Fibroblast of lung (primary cell): Measurements from ENCODE around the gene KICS2. TPM values are rescaled to one million over a fixed set of nuclear protein-coding genes. Genes with fewer than 3 reads are reported as not detected.

ENCODE experiments used
- DNase-seq, 2 donors: peaks; one replicate each; pipeline versions ENCODE4 v3.0.0 to v3.0.0-alpha.2; 2010; ENCODE audit warnings: low read depth in 2 of 2
- H2AFZ ChIP-seq: 2 replicates; pipeline ENCODE4 v1.5.1; 2012; ENCODE audit warnings: low read length, control low read depth, inconsistent platforms
- H3K27ac ChIP-seq: 2 replicates; pipeline ENCODE4 v1.5.1; 2011; ENCODE audit warnings: low read length, control low read depth; ENCODE audit not compliant: insufficient read depth
- H3K27me3 ChIP-seq: 2 replicates; pipeline ENCODE4 v1.5.1; 2011; ENCODE audit warnings: mild to moderate bottlenecking, low read length; ENCODE audit not compliant: control insufficient read depth, insufficient read depth
- H3K36me3 ChIP-seq: 2 replicates; pipeline ENCODE4 v1.5.1; 2011; ENCODE audit warnings: low read length; ENCODE audit not compliant: control insufficient read depth, insufficient read depth
- H3K4me1 ChIP-seq: 2 replicates; pipeline ENCODE4 v1.5.1; 2011; ENCODE audit warnings: low read length; ENCODE audit not compliant: control insufficient read depth, insufficient read depth; ENCODE audit errors: extremely low read depth
- H3K4me2 ChIP-seq: 2 replicates; pipeline ENCODE4 v1.5.1; 2011; ENCODE audit warnings: low read length, control low read depth; ENCODE audit not compliant: insufficient read depth; ENCODE audit errors: extremely low read depth
- H3K4me3 ChIP-seq, 4 experiments: fragments of 200-600 bp in 1 of 4; sonication (generic) in 1 of 4; replicated peaks in 1 of 4; 2 replicates each; pipeline ENCODE4 v1.5.1; 2011 to 2016; ENCODE audit warnings: low read length in 4 of 4, low read depth in 3 of 4, mild to moderate bottlenecking in 3 of 4, control low read depth in 2 of 4, inconsistent platforms in 1 of 4, mixed read lengths in 1 of 4; ENCODE audit not compliant: insufficient read depth in 1 of 4; ENCODE audit errors: control extremely low read depth in 1 of 4
- H3K79me2 ChIP-seq: 2 replicates; pipeline ENCODE4 v1.5.1; 2012; ENCODE audit warnings: mild to moderate bottlenecking, low read length, inconsistent platforms; ENCODE audit not compliant: control insufficient read depth, insufficient read depth
- H3K9ac ChIP-seq: 2 replicates; pipeline ENCODE4 v1.5.1; 2011; ENCODE audit warnings: mild to moderate bottlenecking, low read length, control low read depth; ENCODE audit not compliant: insufficient read depth
- H3K9me3 ChIP-seq: 2 replicates; pipeline ENCODE4 v1.5.1; 2012; ENCODE audit warnings: low read depth, low read length; ENCODE audit not compliant: control insufficient read depth, insufficient read depth
- H4K20me1 ChIP-seq: 2 replicates; pipeline ENCODE4 v1.5.1; 2011; ENCODE audit warnings: low read length; ENCODE audit not compliant: control insufficient read depth, insufficient read depth; ENCODE audit errors: extremely low read depth
- EZH2 ChIP-seq: IDR thresholded peaks from 2 replicates; pipeline ENCODE4 v1.5.1; 2012; ENCODE audit warnings: low read length, control low read depth, mild to moderate bottlenecking; ENCODE audit errors: missing control alignments
- polyA plus RNA-seq, 2 donors: library from polyadenylated mRNA; depleted of rRNA in 1 of 2; stranded (reverse) in 1 of 2; unstranded in 1 of 2; fragments of >200 nt; gene quantifications; 2 replicates each; pipeline ENCODE4 v1.2.1, GENCODE V29; 2011 to 2012; ENCODE audit warnings: missing spikeins in 1 of 2
- total RNA-seq: library from RNA; depleted of rRNA; stranded (reverse); fragments of >200 nt; gene quantifications from 2 replicates; pipeline ENCODE4 v1.2.1, GENCODE V29; 2014
- TF ChIP-seq, protein P1 (sequence below), 2 donors: IDR thresholded peaks in 1 of 2; conservative IDR thresholded peaks in 1 of 2; 1 replicate in 1 of 2; 2 replicates in 1 of 2; pipeline ENCODE4 v1.5.1; 2011 to 2012; ENCODE audit warnings: low read length in 2 of 2, control low read depth in 1 of 2, inconsistent platforms in 1 of 2, low read depth in 1 of 2, mild to moderate bottlenecking in 1 of 2

Gene KICS2
- total and polyA plus RNA-seq, 2 donors (not counting 1 experiment from before 2014, with no cell fraction given) = 3.2 to 9.7 TPM

DNA sequence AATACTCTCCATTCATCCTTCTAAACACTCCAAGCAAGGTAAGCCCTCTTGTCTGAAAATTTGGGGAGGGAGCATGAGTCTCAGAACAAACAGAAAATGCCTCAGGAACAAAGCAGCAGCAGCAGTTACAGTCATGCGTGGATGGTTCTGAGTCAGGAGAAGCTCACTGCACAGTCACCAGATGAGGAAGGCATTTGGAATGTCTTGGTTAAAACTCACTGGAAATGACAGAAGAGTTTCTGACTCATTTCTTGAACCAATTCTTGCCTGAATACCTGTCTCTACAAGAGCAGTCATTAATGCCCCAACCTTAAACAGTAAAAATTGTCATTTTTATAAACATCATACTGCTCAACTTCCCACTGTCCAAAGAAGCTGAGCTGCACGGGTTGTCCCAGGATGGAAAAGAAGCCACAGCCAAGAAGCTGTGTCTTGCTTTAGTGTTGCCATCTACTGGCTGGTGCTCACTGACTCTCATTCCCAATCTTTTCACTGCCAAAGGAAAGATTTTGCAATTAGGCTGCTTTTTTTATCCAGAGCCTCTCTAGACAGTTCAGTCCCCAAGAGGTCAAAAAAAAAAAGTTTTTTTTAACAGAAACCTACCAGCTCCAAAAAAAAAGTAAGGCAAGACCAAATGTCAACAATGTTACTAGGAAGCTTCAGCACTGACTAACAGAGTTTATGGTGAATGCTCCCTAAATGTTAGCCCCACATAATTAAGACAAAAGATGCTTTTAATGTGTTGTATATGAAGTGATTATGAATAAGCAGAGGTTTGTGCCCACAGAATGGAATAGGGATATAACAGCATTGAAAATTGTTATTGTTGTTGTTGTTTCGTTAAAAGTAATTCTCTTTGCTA is 40.4 kb downstream of the KICS2 start:
- Histone ChIP-seq H3K4me1 (peaks cover 38% of the 10 kb centered on the region), H3K27me3 (no peaks in the 10 kb centered on the region), H3K27ac (peak overlapping the region; percentile 90), H3K4me3 (peak overlapping the region in 2 of 4 experiments; percentile 15 to 21), H4K20me1 (no peaks in the 10 kb centered on the region), H3K79me2 (no peaks in the 10 kb centered on the region), H3K9me3 (no peaks in the 10 kb centered on the region), H3K4me2 (peak overlapping the region; percentile 83), H2AFZ (no peak overlapping the region), H3K36me3 (no peaks in the 10 kb centered on the region), H3K9ac (no peak overlapping the region)
- TF ChIP-seq, protein P1, sequence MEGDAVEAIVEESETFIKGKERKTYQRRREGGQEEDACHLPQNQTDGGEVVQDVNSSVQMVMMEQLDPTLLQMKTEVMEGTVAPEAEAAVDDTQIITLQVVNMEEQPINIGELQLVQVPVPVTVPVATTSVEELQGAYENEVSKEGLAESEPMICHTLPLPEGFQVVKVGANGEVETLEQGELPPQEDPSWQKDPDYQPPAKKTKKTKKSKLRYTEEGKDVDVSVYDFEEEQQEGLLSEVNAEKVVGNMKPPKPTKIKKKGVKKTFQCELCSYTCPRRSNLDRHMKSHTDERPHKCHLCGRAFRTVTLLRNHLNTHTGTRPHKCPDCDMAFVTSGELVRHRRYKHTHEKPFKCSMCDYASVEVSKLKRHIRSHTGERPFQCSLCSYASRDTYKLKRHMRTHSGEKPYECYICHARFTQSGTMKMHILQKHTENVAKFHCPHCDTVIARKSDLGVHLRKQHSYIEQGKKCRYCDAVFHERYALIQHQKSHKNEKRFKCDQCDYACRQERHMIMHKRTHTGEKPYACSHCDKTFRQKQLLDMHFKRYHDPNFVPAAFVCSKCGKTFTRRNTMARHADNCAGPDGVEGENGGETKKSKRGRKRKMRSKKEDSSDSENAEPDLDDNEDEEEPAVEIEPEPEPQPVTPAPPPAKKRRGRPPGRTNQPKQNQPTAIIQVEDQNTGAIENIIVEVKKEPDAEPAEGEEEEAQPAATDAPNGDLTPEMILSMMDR (conservative IDR thresholded peaks at IDR 0.05 in 1 of 2, IDR thresholded peaks at IDR 0.05 in 1 of 2; ENCODE audit: low read depth in 1 of 2, low read length in 2 of 2) = peak; percentile 62 to 77
- no peak for TF ChIP-seq EZH2
- peak; percentile 95 to 99 for DNase-seq

DNA sequence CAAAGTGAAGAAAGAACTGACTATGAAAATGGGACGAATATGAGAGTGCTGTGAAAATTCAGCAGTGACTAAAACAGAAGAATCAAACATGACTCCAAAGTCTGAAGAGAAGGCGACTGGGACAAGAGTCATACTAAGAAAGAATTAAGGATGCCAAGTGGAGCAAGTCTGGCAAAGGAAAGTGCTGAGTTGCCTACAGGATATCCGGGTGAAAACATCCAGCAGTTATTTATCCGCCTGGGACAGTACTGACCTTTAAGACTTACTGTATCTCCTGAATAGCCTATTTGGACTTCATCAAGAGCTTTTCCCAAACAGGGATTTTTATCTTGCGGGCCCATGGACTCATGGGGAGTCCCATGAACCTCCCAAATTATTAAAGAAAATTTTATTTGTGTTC is 41.1 kb downstream of the KICS2 start:
- DNase-seq = peak; percentile 71 to 80
- H3K9ac ChIP-seq = peak overlapping the region; percentile 10
- H3K4me2 ChIP-seq = peak overlapping the region; percentile 65
- no peak for TF ChIP-seq EZH2
- TF ChIP-seq, protein P1 (conservative IDR thresholded peaks at IDR 0.05 in 1 of 2, IDR thresholded peaks at IDR 0.05 in 1 of 2; ENCODE audit: low read depth in 1 of 2, low read length in 2 of 2) = no peak
- H2AFZ ChIP-seq = no peak overlapping the region
- no peaks in the 10 kb centered on the region for H3K9me3 ChIP-seq
- H3K79me2 ChIP-seq = no peaks in the 10 kb centered on the region
- peaks cover 36% of the 10 kb centered on the region for H3K4me1 ChIP-seq
- H4K20me1 ChIP-seq = no peaks in the 10 kb centered on the region
- H3K27ac ChIP-seq = peak overlapping the region; percentile 90
- H3K36me3 ChIP-seq = no peaks in the 10 kb centered on the region
- peak overlapping the region in 2 of 4 experiments; percentile 15 to 21 for H3K4me3 ChIP-seq
- H3K27me3 ChIP-seq = no peaks in the 10 kb centered on the region

DNA sequence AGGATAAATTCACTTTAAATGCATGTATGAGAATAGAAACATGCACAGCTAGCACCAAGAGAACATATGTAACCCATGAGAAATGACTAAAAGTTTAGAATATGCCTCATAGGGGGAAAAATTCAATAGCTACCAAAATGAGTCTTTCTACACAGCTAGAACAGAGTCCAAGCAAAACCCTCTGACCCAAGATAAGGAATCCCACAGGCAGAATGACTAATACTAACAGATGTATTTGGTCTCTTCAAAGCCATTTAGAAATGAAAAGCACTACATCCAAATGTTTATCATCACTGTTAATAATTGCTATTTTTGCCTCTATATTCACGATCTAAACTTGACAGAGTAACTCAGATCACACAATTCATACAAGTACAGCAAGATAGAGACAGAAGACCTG is 44.0 kb downstream of the KICS2 start:
- TF ChIP-seq, protein P1 (conservative IDR thresholded peaks at IDR 0.05 in 1 of 2, IDR thresholded peaks at IDR 0.05 in 1 of 2; ENCODE audit: low read depth in 1 of 2, low read length in 2 of 2) = no peak
- no peak for TF ChIP-seq EZH2
- H3K9ac ChIP-seq = no peak overlapping the region
- peak overlapping the region; percentile 70 for H3K27ac ChIP-seq

More for the DNA sequence above, 44.0 kb downstream of the KICS2 start:
- peak; percentile 89 to 95 for DNase-seq
- no peak overlapping the region for H2AFZ ChIP-seq
- no peaks in the 10 kb centered on the region for H3K27me3 ChIP-seq
- no peak overlapping the region for H3K4me3 ChIP-seq
- H3K9me3 ChIP-seq = no peaks in the 10 kb centered on the region
- H3K36me3 ChIP-seq = no peaks in the 10 kb centered on the region
- H3K4me1 ChIP-seq = peaks cover 36% of the 10 kb centered on the region
- H3K4me2 ChIP-seq = peak overlapping the region; percentile 55
- no peaks in the 10 kb centered on the region for H4K20me1 ChIP-seq
- H3K79me2 ChIP-seq = no peaks in the 10 kb centered on the region
